ENCODE results near the gene IFFO2.

- no peak for TF ChIP-seq POLR2AphosphoS5 (IDR thresholded peaks at IDR 0.05; ENCODE audit: low read depth, low read length)
- TF ChIP-seq TAF1 (IDR thresholded peaks at IDR 0.05; ENCODE audit: low read depth, low read length) = no peak
- TF ChIP-seq POLR2A (IDR thresholded peaks at IDR 0.05; ENCODE audit: low read depth, low read length) = no peak
- no peak for TF ChIP-seq PAX5 (IDR thresholded peaks at IDR 0.05; ENCODE audit: insufficient read depth, low read length, severe bottlenecking)
These were observed 42.9 kb upstream of the IFFO2 start for GRCh38 chr1:18999359-18999758.

All from GM12891 (cell line).